Measurements from ENCODE around the gene KRT76.

DNA sequence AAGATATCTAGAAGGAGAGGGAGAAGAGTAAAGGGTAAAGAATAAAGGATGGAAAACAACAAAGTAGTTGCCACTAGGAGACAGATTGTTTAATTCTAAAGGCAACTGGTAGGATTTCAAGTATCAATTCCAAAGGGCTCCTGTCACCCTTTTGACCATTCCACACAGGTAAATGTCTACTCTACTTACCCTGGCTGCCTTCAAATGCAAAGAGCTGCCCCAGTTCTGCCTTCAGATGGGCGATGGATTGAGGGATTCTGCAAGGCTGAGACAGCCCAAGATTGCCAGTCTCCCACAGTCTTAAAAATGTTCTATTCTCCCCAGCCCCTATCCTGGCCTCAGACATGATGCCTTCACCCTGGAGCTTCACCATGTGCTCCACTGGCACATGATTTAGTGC is 11.4 kb downstream of the KRT76 start:
- TF ChIP-seq, protein P1, sequence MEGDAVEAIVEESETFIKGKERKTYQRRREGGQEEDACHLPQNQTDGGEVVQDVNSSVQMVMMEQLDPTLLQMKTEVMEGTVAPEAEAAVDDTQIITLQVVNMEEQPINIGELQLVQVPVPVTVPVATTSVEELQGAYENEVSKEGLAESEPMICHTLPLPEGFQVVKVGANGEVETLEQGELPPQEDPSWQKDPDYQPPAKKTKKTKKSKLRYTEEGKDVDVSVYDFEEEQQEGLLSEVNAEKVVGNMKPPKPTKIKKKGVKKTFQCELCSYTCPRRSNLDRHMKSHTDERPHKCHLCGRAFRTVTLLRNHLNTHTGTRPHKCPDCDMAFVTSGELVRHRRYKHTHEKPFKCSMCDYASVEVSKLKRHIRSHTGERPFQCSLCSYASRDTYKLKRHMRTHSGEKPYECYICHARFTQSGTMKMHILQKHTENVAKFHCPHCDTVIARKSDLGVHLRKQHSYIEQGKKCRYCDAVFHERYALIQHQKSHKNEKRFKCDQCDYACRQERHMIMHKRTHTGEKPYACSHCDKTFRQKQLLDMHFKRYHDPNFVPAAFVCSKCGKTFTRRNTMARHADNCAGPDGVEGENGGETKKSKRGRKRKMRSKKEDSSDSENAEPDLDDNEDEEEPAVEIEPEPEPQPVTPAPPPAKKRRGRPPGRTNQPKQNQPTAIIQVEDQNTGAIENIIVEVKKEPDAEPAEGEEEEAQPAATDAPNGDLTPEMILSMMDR (IDR thresholded peaks at IDR 0.05) = no peak
- no peak for TF ChIP-seq POLR2A (IDR thresholded peaks at IDR 0.05)
